HCT116 (cell line): ENCODE data around the gene VWC2L.

Experiments used
- CBX3 ChIP-seq: IDR thresholded peaks from 2 replicates; pipeline ENCODE4 v1.6.1; 2012; ENCODE audit warnings: low read depth
- CEBPB ChIP-seq: IDR thresholded peaks from 2 replicates; pipeline ENCODE4 v1.6.1; 2012; ENCODE audit warnings: low read depth
- EGR1 ChIP-seq: IDR thresholded peaks from 2 replicates; pipeline ENCODE4 v1.6.1; 2012; ENCODE audit warnings: low read depth
- EZH2phosphoT487 ChIP-seq: fragments of 200-600 bp; IDR thresholded peaks from 2 replicates; pipeline ENCODE4 v1.6.1; 2018; ENCODE audit warnings: antibody characterized with exemption, borderline replicate concordance
- POLR2A ChIP-seq: IDR thresholded peaks from 2 replicates; pipeline ENCODE4 v1.7.0; 2011; ENCODE audit warnings: borderline replicate concordance; ENCODE audit not compliant: insufficient read depth, insufficient read length; ENCODE audit errors: extremely low read depth
- POLR2AphosphoS5 ChIP-seq: IDR thresholded peaks from 2 replicates; pipeline ENCODE4 v1.6.1; 2011; ENCODE audit warnings: mild to moderate bottlenecking, low read depth, low read length, moderate library complexity
- RAD21 ChIP-seq: IDR thresholded peaks from 2 replicates; pipeline ENCODE4 v1.6.1; 2012; ENCODE audit warnings: low read depth, mild to moderate bottlenecking
- YY1 ChIP-seq: IDR thresholded peaks from 2 replicates; pipeline ENCODE4 v1.6.1; 2011; ENCODE audit warnings: low read length, low read depth, moderate library complexity, mild to moderate bottlenecking; ENCODE audit not compliant: insufficient replicate concordance; ENCODE audit errors: extremely low read depth
- TF ChIP-seq, protein P1 (sequence below), 3 experiments: fragments of 200-600 bp in 1 of 3; sonication (generic) in 1 of 3; IDR thresholded peaks in 2 of 3; conservative IDR thresholded peaks in 1 of 3; 2 replicates each; pipeline ENCODE4 v1.5.1; 2012 to 2017; ENCODE audit warnings: low read depth in 2 of 3, low read length in 2 of 3, antibody characterized with exemption in 1 of 3, borderline replicate concordance in 1 of 3, control low read depth in 1 of 3, mild to moderate bottlenecking in 1 of 3, mixed read lengths in 1 of 3, mixed run types in 1 of 3, moderate library complexity in 1 of 3; ENCODE audit not compliant: insufficient read depth in 1 of 3
- TF ChIP-seq, protein P2 (sequence below): IDR thresholded peaks from 2 replicates; pipeline ENCODE4 v1.6.1; 2012

DNA sequence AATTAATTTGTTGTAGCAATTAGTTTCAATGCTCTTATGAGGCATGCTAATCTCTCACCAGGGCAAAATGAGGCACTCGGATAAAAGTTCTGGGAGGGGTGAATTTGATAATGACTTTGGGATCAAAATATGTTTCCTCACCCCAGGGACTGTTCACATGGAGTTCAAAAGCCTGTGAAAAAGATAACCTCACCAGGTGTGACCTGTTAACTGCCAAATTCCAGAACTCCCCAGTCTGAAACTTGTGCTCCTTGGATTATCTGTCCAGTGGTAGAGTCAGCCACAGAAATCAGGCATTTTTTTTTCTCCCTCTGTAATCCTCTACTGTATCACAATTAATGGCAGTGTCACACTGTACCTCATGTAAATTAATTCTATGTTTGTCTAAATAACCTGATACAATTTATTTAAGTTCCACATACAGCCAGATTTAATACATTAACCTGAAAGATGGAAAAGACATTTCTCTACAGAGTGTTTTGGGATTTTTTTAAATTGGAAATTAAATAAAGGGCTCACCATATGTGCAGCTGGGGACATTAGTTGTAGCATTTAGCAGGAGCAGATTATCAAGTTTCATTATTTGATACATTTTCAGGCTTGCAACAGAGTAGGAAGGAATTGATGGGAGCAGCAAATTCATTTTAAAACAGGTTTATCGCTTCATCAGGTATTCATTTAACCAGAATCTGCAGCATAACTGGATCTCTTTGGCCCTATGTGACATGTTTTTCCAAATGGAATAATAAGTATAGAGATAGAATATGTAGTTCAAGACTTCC, 191.2 kb downstream of the VWC2L start:
- TF ChIP-seq POLR2A, result no peak
- TF ChIP-seq EGR1, result no peak
- TF ChIP-seq, protein P1, sequence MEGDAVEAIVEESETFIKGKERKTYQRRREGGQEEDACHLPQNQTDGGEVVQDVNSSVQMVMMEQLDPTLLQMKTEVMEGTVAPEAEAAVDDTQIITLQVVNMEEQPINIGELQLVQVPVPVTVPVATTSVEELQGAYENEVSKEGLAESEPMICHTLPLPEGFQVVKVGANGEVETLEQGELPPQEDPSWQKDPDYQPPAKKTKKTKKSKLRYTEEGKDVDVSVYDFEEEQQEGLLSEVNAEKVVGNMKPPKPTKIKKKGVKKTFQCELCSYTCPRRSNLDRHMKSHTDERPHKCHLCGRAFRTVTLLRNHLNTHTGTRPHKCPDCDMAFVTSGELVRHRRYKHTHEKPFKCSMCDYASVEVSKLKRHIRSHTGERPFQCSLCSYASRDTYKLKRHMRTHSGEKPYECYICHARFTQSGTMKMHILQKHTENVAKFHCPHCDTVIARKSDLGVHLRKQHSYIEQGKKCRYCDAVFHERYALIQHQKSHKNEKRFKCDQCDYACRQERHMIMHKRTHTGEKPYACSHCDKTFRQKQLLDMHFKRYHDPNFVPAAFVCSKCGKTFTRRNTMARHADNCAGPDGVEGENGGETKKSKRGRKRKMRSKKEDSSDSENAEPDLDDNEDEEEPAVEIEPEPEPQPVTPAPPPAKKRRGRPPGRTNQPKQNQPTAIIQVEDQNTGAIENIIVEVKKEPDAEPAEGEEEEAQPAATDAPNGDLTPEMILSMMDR (IDR thresholded peaks at IDR 0.05 in 2 of 3, conservative IDR thresholded peaks at IDR 0.05 in 1 of 3; ENCODE audit: borderline replicate concordance in 1 of 3, insufficient read depth in 1 of 3, low read depth in 2 of 3, low read length in 2 of 3), result no peak
- no peak for TF ChIP-seq CEBPB
- TF ChIP-seq YY1, result no peak
- TF ChIP-seq CBX3, result no peak
- TF ChIP-seq POLR2AphosphoS5, result no peak
- TF ChIP-seq EZH2phosphoT487, result no peak
- TF ChIP-seq RAD21, result no peak
- TF ChIP-seq, protein P2, sequence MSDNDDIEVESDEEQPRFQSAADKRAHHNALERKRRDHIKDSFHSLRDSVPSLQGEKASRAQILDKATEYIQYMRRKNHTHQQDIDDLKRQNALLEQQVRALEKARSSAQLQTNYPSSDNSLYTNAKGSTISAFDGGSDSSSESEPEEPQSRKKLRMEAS, result no peak
